Activated T-cell treated with anti-CD3 and anti-CD28 coated beads, Interleukin-2, amount 50 U/mL, for 24 hours (primary cell): ENCODE results near the gene NPL.

Experiments
- DNase-seq: peaks from one replicate; pipeline ENCODE4 v3.0.0-alpha.2; 2020
- H3K27ac Mint-ChIP-seq: 2 replicates; pipeline ENCODE4 v1.8.0; 2020; ENCODE audit warnings: mild to moderate bottlenecking, mixed read lengths
- H3K27me3 Mint-ChIP-seq: 2 replicates; pipeline ENCODE4 v1.8.0; 2020; ENCODE audit warnings: mixed read lengths
- H3K36me3 Mint-ChIP-seq: 2 replicates; pipeline ENCODE4 v1.8.0; 2020; ENCODE audit warnings: low read depth, mixed read lengths
- H3K4me1 Mint-ChIP-seq: 2 replicates; pipeline ENCODE4 v1.8.0; 2020; ENCODE audit warnings: low read depth, mixed read lengths
- H3K4me3 Mint-ChIP-seq: 2 replicates; pipeline ENCODE4 v1.8.0; 2020; ENCODE audit warnings: mild to moderate bottlenecking, moderate library complexity, mixed read lengths
- H3K9me3 Mint-ChIP-seq: 2 replicates; pipeline ENCODE4 v1.8.0; 2020; ENCODE audit warnings: mixed read lengths

Gene NPL

GRCh38 chr1:182789138-182790076, at the start of gene NPL:
NPL (plus strand) TSS chr1:182789773; CDS start chr1:182794372, 4,599 bp downstream.
- Mint-ChIP-seq H3K27ac (peak within 1 kb of the TSS; percentile 82), H3K9me3 (no peaks in the 10 kb centered on the region), H3K36me3 (peaks cover 3% of the 10 kb centered on the region), H3K4me3 (peak within 1 kb of the TSS; percentile 82), H3K27me3 (no peaks in the 10 kb centered on the region), H3K4me1 (peaks cover 16% of the 10 kb centered on the region)
- peak; percentile 92 for DNase-seq

DNA sequence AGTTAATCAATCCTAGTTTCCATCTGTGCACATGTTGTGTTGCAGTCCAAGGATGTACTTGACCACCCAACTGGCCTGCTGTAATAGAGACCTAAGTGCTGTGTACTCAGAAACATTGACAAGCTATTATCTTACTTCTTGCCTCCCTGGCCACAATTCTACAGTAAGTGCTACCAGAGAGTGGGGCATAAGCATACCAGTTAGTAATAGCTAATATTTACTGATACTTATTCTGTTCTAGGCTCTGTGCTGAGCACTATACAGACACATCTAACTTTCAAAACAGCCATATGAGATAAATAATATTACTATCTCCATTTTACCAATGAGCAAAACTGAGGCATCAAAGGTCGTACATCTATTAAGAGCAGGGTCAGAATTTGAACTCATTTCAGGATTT, 49.5 kb upstream of the NPL start:
- Mint-ChIP-seq H3K4me1 (no peaks in the 10 kb centered on the region), H3K27ac (no peak overlapping the region), H3K27me3 (no peaks in the 10 kb centered on the region), H3K9me3 (no peaks in the 10 kb centered on the region), H3K36me3 (no peaks in the 10 kb centered on the region), H3K4me3 (no peak overlapping the region)
- no peak for DNase-seq

- H3K27ac Mint-ChIP-seq, result no peak overlapping the region
- H3K36me3 Mint-ChIP-seq, result no peaks in the 10 kb centered on the region
- no peak for DNase-seq
- H3K4me1 Mint-ChIP-seq, result no peaks in the 10 kb centered on the region
- no peak overlapping the region for H3K4me3 Mint-ChIP-seq
- peaks cover 4% of the 10 kb centered on the region for H3K27me3 Mint-ChIP-seq
- no peaks in the 10 kb centered on the region for H3K9me3 Mint-ChIP-seq
Observed at GRCh38 chr1:182742780-182743179, 46.8 kb upstream of the NPL start.

- peaks cover 20% of the 10 kb centered on the region for H3K27me3 Mint-ChIP-seq
- no peaks in the 10 kb centered on the region for H3K4me1 Mint-ChIP-seq
- no peak overlapping the region for H3K4me3 Mint-ChIP-seq
- H3K9me3 Mint-ChIP-seq, result no peaks in the 10 kb centered on the region
- no peak overlapping the region for H3K27ac Mint-ChIP-seq
- DNase-seq, result no peak
- H3K36me3 Mint-ChIP-seq, result no peaks in the 10 kb centered on the region
Observed at GRCh38 chr1:182752077-182752988, 37.2 kb upstream of the NPL start.

- H3K36me3 Mint-ChIP-seq, result no peaks in the 10 kb centered on the region
- peaks cover 18% of the 10 kb centered on the region for H3K27me3 Mint-ChIP-seq
- no peak overlapping the region for H3K4me3 Mint-ChIP-seq
- no peaks in the 10 kb centered on the region for H3K9me3 Mint-ChIP-seq
- H3K4me1 Mint-ChIP-seq, result no peaks in the 10 kb centered on the region
- no peak overlapping the region for H3K27ac Mint-ChIP-seq
- DNase-seq, result no peak
Observed at GRCh38 chr1:182754087-182754486, 35.5 kb upstream of the NPL start.

GRCh38 chr1:182754543-182755314, 34.8 kb upstream of the NPL start:
- Mint-ChIP-seq H3K4me1 (no peaks in the 10 kb centered on the region), H3K36me3 (no peaks in the 10 kb centered on the region), H3K9me3 (no peaks in the 10 kb centered on the region), H3K4me3 (no peak overlapping the region), H3K27me3 (peaks cover 16% of the 10 kb centered on the region), H3K27ac (no peak overlapping the region)
- DNase-seq, result no peak

DNA sequence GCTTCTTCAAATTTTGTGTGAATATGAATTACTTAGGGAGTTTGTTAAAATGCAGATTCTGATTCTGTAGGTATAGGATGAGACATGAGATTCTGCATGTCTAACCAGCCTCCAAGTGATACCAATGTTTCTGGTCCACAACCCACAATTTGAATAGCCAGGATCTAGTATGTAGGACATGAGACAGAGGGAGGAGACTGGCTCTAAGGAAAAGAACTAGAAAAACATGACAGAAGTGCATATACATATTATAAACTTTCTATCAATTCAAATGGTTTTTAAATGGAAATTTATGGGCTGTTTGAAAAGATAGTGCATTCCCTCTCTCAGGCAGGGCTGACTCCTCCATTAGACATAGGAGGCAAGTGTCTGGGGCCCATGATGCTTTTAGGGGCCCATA, 33.9 kb upstream of the NPL start:
- DNase-seq, result no peak
- Mint-ChIP-seq H3K27ac (no peak overlapping the region), H3K4me1 (no peaks in the 10 kb centered on the region), H3K27me3 (peaks cover 15% of the 10 kb centered on the region), H3K36me3 (no peaks in the 10 kb centered on the region), H3K9me3 (no peaks in the 10 kb centered on the region), H3K4me3 (no peak overlapping the region)

- Mint-ChIP-seq H3K27me3 (peaks cover 11% of the 10 kb centered on the region), H3K36me3 (no peaks in the 10 kb centered on the region), H3K27ac (no peak overlapping the region), H3K9me3 (peaks cover 2% of the 10 kb centered on the region), H3K4me3 (no peak overlapping the region), H3K4me1 (no peaks in the 10 kb centered on the region)
- DNase-seq, result no peak
Observed at GRCh38 chr1:182756423-182756822, 33.1 kb upstream of the NPL start.

- DNase-seq, result no peak
- H3K4me3 Mint-ChIP-seq, result no peak overlapping the region
- peaks cover 15% of the 10 kb centered on the region for H3K27me3 Mint-ChIP-seq
- no peak overlapping the region for H3K27ac Mint-ChIP-seq
- H3K36me3 Mint-ChIP-seq, result no peaks in the 10 kb centered on the region
- peaks cover 4% of the 10 kb centered on the region for H3K4me1 Mint-ChIP-seq
- H3K9me3 Mint-ChIP-seq, result peaks cover 7% of the 10 kb centered on the region
Observed at GRCh38 chr1:182761396-182762395, 27.9 kb upstream of the NPL start.

DNA sequence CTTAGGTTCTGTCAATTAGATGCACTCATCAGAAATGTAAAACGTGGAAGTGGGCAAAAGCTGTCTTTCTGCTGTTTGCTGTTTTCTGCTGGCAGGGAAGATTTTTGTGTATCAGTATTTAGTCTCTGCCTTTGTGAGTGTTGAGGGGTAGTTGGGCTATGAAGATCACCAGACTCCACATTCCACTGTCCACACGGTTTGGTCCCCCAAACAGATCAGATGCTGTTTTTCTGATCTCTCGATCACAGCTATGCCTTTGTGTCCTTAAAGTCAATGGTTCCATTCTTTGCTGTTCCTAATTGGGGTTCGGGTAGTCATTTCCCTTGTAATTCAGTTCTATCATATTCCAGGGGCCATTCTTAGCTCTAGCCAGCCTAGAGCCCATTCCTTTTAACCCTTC, 27.0 kb upstream of the NPL start:
- Mint-ChIP-seq H3K36me3 (no peaks in the 10 kb centered on the region), H3K9me3 (peaks cover 7% of the 10 kb centered on the region), H3K27ac (no peak overlapping the region)

GRCh38 chr1:182764029-182764727, 25.4 kb upstream of the NPL start:
- H3K27me3 Mint-ChIP-seq, result peaks cover 15% of the 10 kb centered on the region
- DNase-seq, result no peak
- no peak overlapping the region for H3K27ac Mint-ChIP-seq
- peaks cover 7% of the 10 kb centered on the region for H3K9me3 Mint-ChIP-seq
- H3K4me1 Mint-ChIP-seq, result peaks cover 4% of the 10 kb centered on the region
- H3K36me3 Mint-ChIP-seq, result no peaks in the 10 kb centered on the region
- no peak overlapping the region for H3K4me3 Mint-ChIP-seq

More for the DNA sequence above, 27.0 kb upstream of the NPL start:
- no peak overlapping the region for H3K4me3 Mint-ChIP-seq
- DNase-seq, result no peak
- peaks cover 4% of the 10 kb centered on the region for H3K4me1 Mint-ChIP-seq
- peaks cover 15% of the 10 kb centered on the region for H3K27me3 Mint-ChIP-seq

DNA sequence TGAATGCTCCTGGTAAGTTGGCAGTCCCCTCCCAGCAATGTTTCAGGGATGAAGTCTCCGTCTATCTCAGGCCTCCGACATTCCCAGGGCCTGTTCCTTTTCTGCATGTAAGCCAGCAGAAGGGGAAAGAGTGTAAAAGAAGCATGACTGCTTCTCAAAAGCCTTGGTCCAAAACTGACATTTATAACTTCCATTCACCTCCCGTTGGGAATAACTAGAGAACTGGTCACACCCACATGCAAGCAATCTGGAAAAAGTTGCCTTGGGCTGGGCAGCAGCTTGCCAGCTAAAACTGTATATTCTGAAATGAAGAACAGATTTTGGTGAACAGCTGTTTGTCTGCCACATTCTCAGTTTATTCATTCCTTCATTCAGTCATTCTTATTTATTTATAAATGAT, 24.2 kb upstream of the NPL start:
- H3K27me3 Mint-ChIP-seq, result peaks cover 18% of the 10 kb centered on the region
- H3K36me3 Mint-ChIP-seq, result no peaks in the 10 kb centered on the region
- no peak overlapping the region for H3K27ac Mint-ChIP-seq
- H3K9me3 Mint-ChIP-seq, result peaks cover 7% of the 10 kb centered on the region
- H3K4me3 Mint-ChIP-seq, result no peak overlapping the region
- no peak for DNase-seq
- H3K4me1 Mint-ChIP-seq, result peaks cover 4% of the 10 kb centered on the region

GRCh38 chr1:182766050-182766449, 23.5 kb upstream of the NPL start:
- no peak for DNase-seq
- Mint-ChIP-seq H3K36me3 (no peaks in the 10 kb centered on the region), H3K4me1 (peaks cover 4% of the 10 kb centered on the region), H3K4me3 (no peak overlapping the region), H3K27me3 (peaks cover 19% of the 10 kb centered on the region), H3K27ac (no peak overlapping the region), H3K9me3 (peaks cover 7% of the 10 kb centered on the region)
